Right kidney (tissue), 1 donor: Measurements from ENCODE around the gene KIAA0232.
A peak's percentile ranks its signal among the peaks of the same experiment; 100 is the strongest.
"Not testable (repeated sequence)": the region's sequence is repeated elsewhere in the genome, so short reads cannot be mapped to it uniquely, and the experiment has no call there.

ENCODE experiments used
- DNase-seq: peaks from one replicate; pipeline ENCODE4 v3.0.0-alpha.2; 2016

Gene KIAA0232

DNA sequence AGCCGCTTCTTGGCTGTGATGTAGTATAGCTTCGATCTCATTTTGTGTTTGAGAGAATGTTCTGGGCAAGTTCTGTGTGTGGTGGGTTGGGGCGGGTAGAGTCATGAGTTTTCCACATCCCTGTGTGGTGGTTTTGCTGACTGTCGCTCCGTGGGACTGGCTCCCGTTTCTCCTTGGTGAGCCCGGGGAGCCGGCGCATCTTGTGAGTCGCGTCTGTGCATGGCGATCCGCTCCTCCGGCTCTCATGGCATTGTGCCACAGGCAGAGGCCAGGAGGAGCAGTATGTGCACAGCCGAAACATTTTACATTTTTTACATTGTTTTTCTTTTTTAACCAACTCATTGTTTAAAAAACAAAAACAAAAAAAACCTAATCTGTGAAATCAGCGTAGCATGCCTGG is 99.4 kb downstream of the KIAA0232 start:
- no peak for DNase-seq

DNA sequence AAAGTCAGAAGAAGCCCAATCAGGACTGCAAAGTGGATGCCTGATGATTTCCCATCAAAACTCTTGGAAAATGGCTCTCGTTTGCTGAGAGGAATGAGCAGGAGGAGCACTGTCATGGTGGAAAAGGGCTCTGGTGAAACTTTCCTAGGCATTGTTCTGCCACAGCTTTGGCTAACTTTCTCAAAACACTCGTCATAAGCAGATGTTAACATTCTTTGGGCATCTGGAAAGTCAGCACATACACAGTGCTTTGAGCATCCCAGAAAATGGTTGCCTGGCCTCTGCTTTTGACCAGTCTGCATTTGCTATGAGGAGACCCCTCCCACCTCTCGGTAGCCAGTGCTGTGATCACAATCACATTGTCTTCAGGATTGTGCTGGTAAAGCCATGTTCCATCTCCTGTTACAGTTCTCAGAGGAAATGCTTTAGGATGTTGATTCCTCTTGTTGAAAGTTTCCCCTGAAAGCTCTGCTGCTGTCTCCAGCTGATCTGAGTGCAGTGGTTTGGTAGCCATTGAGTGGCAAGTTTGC is 101.9 kb downstream of the KIAA0232 start:
- DNase-seq, result no peak

DNA sequence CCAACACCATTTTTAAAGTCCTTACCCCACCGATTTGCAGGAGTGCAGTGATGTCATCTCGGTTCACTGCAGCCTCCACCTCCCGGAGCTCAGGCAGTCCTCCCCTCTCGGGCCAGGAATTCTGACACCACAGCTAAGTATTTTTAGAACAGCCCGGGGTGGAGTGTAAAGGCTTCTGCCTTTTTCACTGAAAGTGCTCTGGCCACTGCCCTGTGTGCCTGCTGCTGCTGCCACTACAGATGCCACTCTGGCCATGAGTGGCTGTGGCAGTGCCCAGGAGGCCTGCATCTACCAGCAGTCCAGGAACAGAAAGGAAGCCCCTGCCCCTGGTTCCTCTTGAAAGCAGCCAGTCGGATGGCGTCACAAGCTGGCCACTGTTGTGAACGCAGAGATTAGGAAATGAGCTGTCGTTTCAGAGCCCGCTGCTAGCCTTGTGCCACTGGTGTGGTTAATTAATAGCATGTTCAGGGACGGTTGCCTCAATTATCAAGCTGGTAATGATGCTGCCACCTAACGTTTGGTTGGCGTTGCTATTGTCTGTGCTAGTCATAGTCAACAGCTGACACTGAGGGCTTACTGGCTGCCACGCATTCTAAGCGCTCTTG is 103.5 kb downstream of the KIAA0232 start:
- peak; percentile 34 for DNase-seq

DNA sequence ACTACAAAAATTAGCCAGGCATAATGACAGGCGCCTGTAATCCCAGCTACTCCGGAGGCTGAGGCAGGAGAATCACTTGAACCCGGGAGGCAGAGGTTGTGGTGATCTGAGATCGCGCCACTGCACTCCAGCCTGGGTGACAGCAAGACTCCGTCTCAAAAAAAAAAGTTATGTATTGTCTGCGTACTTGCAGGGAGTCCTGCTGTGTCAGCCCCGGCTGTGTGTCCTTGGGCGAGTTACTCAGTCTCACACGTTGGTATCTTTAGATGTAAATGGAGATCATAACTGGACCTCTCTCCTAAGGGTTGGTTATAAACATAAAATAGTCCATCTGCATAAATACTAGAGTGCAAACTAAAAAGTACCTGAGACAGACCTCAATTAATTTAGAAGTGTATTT is 104.4 kb downstream of the KIAA0232 start:
- no peak for DNase-seq

DNA sequence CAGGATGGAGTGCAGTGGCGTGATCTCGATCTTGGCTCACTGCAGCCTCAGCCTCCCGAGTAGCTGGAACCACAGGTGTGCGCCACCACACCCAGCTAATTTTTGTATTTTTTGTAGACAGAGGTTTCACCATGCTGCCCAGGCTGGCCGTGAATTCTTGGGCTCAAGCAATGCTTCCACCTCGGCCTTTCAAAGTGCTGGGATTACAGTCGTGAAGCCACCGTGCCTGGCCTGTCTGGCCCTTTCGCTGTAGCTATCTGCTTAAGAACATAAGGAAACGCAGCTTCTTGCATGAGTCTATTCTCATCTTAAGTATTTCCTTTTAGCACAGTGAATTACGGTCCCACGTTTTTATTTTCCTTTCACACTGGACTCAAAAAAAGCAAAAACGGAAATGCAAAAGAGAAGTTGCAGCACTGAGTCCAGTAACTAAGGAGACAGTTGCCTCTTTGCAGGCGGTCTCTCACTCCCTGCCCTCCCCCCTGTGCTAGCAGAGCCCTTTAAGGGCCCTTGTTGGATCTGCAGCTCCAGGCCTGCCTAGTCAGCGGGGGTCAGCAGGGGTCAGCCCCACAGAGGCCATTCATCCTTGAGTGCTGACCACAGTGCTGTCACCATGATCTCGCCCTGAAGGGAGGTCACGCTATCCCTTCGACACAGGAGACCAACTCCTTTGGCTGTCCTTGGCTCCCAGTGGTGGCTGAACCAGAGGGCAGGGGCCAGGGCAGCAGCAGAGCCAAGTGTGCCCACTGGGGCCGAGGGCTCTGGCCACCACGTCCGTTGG is 105.3 kb downstream of the KIAA0232 start:
- no peak for DNase-seq

DNA sequence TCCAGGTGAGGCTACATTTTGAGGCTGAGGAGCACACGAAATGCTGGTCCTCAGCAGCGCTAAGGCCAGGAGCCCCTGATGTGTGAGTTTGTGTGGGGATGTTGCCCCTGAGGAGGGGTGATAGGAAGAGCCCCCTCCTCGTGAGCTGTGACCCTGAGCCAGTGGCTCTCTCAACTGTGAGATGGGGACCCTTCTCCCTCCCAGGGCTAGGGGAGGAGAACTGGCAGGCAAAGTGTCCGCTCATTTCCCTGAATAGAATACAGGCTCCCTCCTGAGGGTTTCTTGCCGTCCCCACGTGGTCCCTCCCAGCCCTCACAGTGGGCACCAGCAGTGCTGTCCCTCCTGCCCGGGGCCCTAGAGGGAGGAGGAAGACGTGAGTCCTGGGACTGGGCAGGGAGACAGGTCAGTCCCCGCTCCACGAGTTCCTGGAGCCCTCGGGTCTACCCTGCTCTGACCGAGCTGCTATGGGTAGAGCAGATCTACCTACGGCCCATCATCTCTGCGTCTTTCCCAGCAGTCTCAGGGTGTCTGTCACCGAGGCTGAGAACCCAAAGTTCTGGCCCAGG is 106.1 kb downstream of the KIAA0232 start:
- DNase-seq, result no peak

GRCh38 chr4:6889101-6889735 is 106.7 kb downstream of the KIAA0232 start:
- no peak for DNase-seq

GRCh38 chr4:6889736-6890324 is 107.3 kb downstream of the KIAA0232 start:
- DNase-seq, result no peak

DNA sequence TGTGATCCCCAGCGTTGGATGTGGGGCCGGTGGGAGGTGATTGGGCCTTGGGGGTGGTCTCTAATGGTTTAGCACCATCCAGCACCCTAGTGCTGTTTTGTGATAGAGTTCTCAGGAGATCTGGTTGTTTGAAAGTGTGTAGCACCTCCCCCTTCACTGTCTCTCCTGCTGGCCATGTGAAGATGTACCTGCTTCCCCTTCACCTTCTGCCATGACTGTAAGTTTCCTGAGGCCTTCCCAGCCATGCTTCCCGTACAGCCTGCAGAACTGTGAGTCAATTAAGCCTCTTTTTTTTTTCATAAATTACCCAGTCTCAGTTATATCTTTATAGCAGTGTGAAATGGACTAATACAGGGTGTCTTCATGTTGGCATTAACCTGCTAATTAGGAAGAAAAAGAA is 107.8 kb downstream of the KIAA0232 start:
- DNase-seq, result no peak

GRCh38 chr4:6890971-6891370 is 108.4 kb downstream of the KIAA0232 start:
- DNase-seq, result not testable (repeated sequence)

- DNase-seq, result no peak
These were observed 109.1 kb downstream of the KIAA0232 start for GRCh38 chr4:6891436-6892170.

GRCh38 chr4:6892190-6892908 is 109.8 kb downstream of the KIAA0232 start:
- peak; percentile 64 for DNase-seq

- DNase-seq, result no peak
These were observed 110.3 kb downstream of the KIAA0232 start for GRCh38 chr4:6892909-6893202.

GRCh38 chr4:6893449-6894085 is 111.0 kb downstream of the KIAA0232 start:
- peak; percentile 62 for DNase-seq

- no peak for DNase-seq
These were observed 111.6 kb downstream of the KIAA0232 start for GRCh38 chr4:6894086-6894478.

- no peak for DNase-seq
These were observed 112.3 kb downstream of the KIAA0232 start for GRCh38 chr4:6894528-6895498.

DNA sequence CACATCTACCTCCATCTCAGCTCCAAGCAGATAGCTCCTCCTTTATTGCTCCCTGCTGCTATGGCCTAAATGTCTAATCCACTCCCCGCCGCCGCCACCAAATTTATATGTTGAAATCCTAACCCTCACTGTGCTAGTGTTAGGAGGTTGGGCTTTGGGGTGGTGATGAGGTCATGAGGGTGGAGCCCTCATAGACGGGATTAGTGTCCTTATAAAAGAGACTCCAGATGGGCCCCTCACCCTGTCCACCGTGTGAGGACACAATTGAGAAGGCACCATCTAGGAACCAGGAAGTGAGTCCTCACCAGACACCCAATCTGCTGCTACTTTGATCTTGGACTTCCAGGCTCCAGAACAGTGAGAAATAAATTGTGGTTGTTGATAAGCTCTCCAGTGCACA is 113.5 kb downstream of the KIAA0232 start:
- DNase-seq, result no peak

GRCh38 chr4:6898763-6899162 is 116.2 kb downstream of the KIAA0232 start:
- no peak for DNase-seq

DNA sequence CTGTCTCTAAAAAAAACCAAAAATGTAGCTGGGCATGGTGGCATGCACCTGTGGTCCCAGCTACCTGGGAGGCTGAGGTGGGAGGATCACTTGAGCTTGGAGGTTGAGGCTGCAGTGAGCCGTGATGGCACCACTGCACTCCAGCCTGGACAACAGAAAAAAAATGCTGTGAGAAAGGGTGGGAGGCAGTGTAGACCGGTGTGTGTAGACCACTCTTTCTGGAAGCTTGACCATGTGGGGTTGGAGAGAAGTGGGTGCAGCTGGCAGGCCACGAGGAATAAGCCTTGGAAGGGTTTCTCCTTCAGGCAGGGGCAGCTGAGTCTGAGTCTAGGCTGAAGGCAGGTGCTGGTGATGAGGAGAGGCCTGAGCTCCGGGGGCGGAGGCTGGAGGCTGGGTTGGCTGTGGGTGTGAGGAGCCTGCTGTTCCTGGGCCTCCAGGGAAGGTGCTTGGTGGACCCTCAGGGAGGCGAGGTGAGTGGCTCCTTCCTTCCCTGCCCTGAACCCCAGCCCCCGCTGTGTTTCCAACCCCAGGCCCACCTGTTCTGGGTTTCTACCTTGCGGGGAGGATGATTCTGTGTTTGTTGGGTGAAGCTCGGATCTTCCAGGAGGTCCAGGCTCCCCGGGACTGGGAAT is 117.8 kb downstream of the KIAA0232 start:
- DNase-seq, result no peak
